Measurements from ENCODE around the gene FAM120A.
"Not testable (repeated sequence)": the region's sequence is repeated elsewhere in the genome, so short reads cannot be mapped to it uniquely, and the experiment has no call there.

The FAM120A gene

GRCh38 chr9:93436655-93437407, 14.7 kb upstream of the FAM120A start:
- Mint-ChIP-seq H3K27ac (no peak overlapping the region), H3K27me3 (no peaks in the 10 kb centered on the region), H3K36me3 (peaks cover 4% of the 10 kb centered on the region), H3K4me3 (no peak overlapping the region), H3K9me3 (no peaks in the 10 kb centered on the region), H3K4me1 (peaks cover 1% of the 10 kb centered on the region)

GRCh38 chr9:93437996-93438395, 13.5 kb upstream of the FAM120A start:
- no peaks in the 10 kb centered on the region for H3K4me1 Mint-ChIP-seq
- peaks cover 4% of the 10 kb centered on the region for H3K36me3 Mint-ChIP-seq
- no peaks in the 10 kb centered on the region for H3K27me3 Mint-ChIP-seq
- no peak overlapping the region for H3K27ac Mint-ChIP-seq
- no peaks in the 10 kb centered on the region for H3K9me3 Mint-ChIP-seq
- no peak overlapping the region for H3K4me3 Mint-ChIP-seq

DNA sequence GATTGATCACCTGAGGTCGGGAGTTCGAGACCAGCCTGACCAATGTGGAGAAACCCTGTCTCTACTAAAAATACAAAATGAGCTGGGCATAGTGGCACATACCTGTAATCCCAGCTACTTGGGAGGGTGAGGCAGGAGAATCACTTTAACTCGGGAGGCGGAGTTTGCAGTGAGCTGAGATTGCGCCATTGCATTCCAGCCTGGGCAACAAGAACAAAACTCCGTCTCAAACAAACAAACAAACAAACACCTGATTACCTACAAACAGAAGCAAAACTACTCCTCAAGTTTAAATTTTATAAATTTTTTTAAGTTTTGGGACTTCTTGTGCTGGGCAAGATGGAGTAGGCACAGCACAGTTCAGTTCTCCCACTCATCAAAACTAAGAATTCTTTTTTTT, 12.2 kb upstream of the FAM120A start:
- not testable (repeated sequence) for H3K4me1 Mint-ChIP-seq, H3K36me3 Mint-ChIP-seq, H3K27me3 Mint-ChIP-seq, H3K9me3 Mint-ChIP-seq, H3K4me3 Mint-ChIP-seq, H3K27ac Mint-ChIP-seq

GRCh38 chr9:93440896-93441580, 10.4 kb upstream of the FAM120A start:
- peaks cover 9% of the 10 kb centered on the region for H3K36me3 Mint-ChIP-seq
- no peak overlapping the region for H3K4me3 Mint-ChIP-seq
- H3K27me3 Mint-ChIP-seq = no peaks in the 10 kb centered on the region
- H3K9me3 Mint-ChIP-seq = no peaks in the 10 kb centered on the region
- no peak overlapping the region for H3K27ac Mint-ChIP-seq
- H3K4me1 Mint-ChIP-seq = no peaks in the 10 kb centered on the region

DNA sequence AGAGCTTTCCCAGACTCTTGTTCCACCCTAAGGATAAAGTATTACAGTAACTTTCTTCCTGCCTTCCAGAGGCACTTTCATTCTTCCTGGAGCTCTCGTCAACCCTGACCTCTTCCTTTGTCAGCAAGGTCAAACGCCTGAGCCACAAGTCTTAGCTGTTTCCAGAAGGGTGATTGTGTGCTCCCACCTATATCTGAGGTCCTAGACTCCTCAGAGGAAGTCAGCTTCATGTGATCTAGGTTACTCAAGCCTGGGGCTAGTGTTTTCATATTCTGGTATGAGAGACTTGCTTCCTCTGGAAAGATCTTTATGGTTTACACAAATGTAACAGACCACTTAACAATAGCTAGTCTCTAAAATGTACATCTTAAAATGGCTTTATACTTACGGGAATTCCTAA, 5.4 kb upstream of the FAM120A start:
- H3K9me3 Mint-ChIP-seq = no peaks in the 10 kb centered on the region
- H3K4me3 Mint-ChIP-seq = no peak overlapping the region
- no peaks in the 10 kb centered on the region for H3K27me3 Mint-ChIP-seq
- H3K27ac Mint-ChIP-seq = peak overlapping the region; percentile 65
- peaks cover 14% of the 10 kb centered on the region for H3K36me3 Mint-ChIP-seq
- H3K4me1 Mint-ChIP-seq = peaks cover 20% of the 10 kb centered on the region

- peaks cover 14% of the 10 kb centered on the region for H3K36me3 Mint-ChIP-seq
- peaks cover 20% of the 10 kb centered on the region for H3K4me1 Mint-ChIP-seq
- no peaks in the 10 kb centered on the region for H3K27me3 Mint-ChIP-seq
- H3K27ac Mint-ChIP-seq = peak overlapping the region; percentile 32
- no peaks in the 10 kb centered on the region for H3K9me3 Mint-ChIP-seq
- no peak overlapping the region for H3K4me3 Mint-ChIP-seq
Measured at GRCh38 chr9:93447655-93448054, 3.8 kb upstream of the FAM120A start.

DNA sequence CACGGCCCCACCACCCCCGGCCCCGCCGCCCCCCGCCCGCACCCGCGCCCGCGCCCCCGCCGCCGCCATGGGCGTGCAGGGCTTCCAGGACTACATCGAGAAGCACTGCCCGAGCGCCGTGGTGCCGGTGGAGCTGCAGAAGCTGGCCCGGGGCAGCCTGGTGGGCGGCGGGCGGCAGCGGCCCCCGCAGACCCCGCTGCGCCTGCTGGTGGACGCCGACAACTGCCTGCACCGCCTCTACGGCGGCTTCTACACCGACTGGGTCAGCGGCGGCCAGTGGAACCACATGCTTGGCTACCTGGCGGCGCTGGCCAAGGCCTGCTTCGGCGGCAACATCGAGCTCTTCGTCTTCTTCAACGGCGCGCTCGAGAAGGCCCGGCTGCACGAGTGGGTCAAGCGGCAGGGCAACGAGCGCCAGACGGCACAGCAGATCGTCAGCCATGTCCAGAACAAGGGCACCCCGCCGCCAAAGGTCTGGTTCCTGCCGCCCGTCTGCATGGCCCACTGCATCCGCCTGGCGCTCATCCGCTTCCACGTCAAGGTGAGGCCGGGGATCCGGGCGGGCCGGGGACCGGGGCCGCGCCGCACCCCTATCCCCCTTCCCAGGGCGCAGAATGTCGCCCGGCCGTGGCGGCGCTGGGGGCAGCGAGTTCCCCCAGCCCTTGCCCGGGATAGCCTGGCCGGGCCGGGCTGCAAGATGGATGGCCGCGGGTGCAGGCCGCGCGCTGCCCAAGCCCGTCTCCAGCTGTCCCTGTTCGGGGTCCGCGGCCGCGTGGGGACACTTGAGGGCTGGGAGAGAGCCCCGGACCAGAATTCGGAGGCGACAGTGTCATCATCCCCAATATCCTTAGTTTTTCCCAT, 594 bp downstream of the FAM120A start:
- Mint-ChIP-seq H3K9me3 (no peaks in the 10 kb centered on the region), H3K4me3 (peak overlapping the region; percentile 92), H3K4me1 (peaks cover 52% of the 10 kb centered on the region), H3K27ac (peak overlapping the region; percentile 92), H3K27me3 (no peaks in the 10 kb centered on the region), H3K36me3 (peaks cover 9% of the 10 kb centered on the region)

- H3K36me3 Mint-ChIP-seq = peaks cover 9% of the 10 kb centered on the region
- peak overlapping the region; percentile 92 for H3K4me3 Mint-ChIP-seq
- peak overlapping the region; percentile 87 for H3K27ac Mint-ChIP-seq
- peaks cover 58% of the 10 kb centered on the region for H3K4me1 Mint-ChIP-seq
- no peaks in the 10 kb centered on the region for H3K9me3 Mint-ChIP-seq
- H3K27me3 Mint-ChIP-seq = no peaks in the 10 kb centered on the region
Measured at GRCh38 chr9:93452710-93453046, 1.2 kb downstream of the FAM120A start.

- no peaks in the 10 kb centered on the region for H3K9me3 Mint-ChIP-seq
- H3K27me3 Mint-ChIP-seq = no peaks in the 10 kb centered on the region
- H3K4me3 Mint-ChIP-seq = peak within 1 kb of the TSS; percentile 92
- H3K36me3 Mint-ChIP-seq = peaks cover 9% of the 10 kb centered on the region
- peak within 1 kb of the TSS; percentile 87 for H3K27ac Mint-ChIP-seq
- H3K4me1 Mint-ChIP-seq = peaks cover 59% of the 10 kb centered on the region
Measured at GRCh38 chr9:93453047-93453914, 1.8 kb downstream of the FAM120A start, which contains the start of gene FAM120AOS. TSS of gene FAM120AOS (minus strand) at chr9:93453581. CDS start at chr9:93452709, 872 bp downstream.

GRCh38 chr9:93456022-93456421, 4.5 kb downstream of the FAM120A start:
- H3K4me3 Mint-ChIP-seq = no peak overlapping the region
- H3K36me3 Mint-ChIP-seq = peaks cover 13% of the 10 kb centered on the region
- H3K9me3 Mint-ChIP-seq = no peaks in the 10 kb centered on the region
- no peaks in the 10 kb centered on the region for H3K27me3 Mint-ChIP-seq
- peaks cover 71% of the 10 kb centered on the region for H3K4me1 Mint-ChIP-seq
- peak overlapping the region; percentile 63 for H3K27ac Mint-ChIP-seq

GRCh38 chr9:93456504-93456903, 5.0 kb downstream of the FAM120A start:
- Mint-ChIP-seq H3K36me3 (peaks cover 13% of the 10 kb centered on the region), H3K9me3 (no peaks in the 10 kb centered on the region), H3K4me1 (peaks cover 74% of the 10 kb centered on the region), H3K27me3 (no peaks in the 10 kb centered on the region), H3K27ac (peak overlapping the region; percentile 63), H3K4me3 (no peak overlapping the region)

DNA sequence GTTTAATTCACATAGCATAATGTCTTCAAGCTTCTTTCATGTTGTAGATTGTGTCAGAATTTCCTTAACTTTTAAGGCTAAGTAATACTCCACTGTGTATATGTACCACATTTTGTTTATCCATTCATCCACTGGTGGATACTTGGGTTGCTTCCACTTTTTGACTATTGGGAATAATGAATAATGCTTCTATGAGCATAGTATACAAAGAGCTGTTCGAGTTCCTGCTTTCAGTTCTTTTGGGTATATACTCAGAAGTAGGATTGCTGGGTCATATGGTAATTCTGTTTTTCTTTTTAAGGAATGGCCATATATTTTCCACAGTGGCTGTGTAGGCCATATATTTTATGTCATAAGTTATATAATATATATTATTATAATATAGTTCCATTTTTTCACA, 5.5 kb downstream of the FAM120A start:
- Mint-ChIP-seq H3K27me3 (no peaks in the 10 kb centered on the region), H3K27ac (peak overlapping the region; percentile 36), H3K4me1 (peaks cover 77% of the 10 kb centered on the region), H3K4me3 (peak overlapping the region; percentile 34), H3K36me3 (peaks cover 13% of the 10 kb centered on the region), H3K9me3 (no peaks in the 10 kb centered on the region)

- Mint-ChIP-seq H3K27me3 (no peaks in the 10 kb centered on the region), H3K36me3 (peaks cover 15% of the 10 kb centered on the region), H3K4me3 (no peak overlapping the region), H3K27ac (peak overlapping the region; percentile 78), H3K4me1 (peaks cover 92% of the 10 kb centered on the region), H3K9me3 (no peaks in the 10 kb centered on the region)
Measured at GRCh38 chr9:93458712-93459111, 7.2 kb downstream of the FAM120A start.

GRCh38 chr9:93459432-93459847, 8.0 kb downstream of the FAM120A start:
- Mint-ChIP-seq H3K27ac (no peak overlapping the region), H3K4me1 (peaks cover 93% of the 10 kb centered on the region), H3K9me3 (no peaks in the 10 kb centered on the region), H3K27me3 (no peaks in the 10 kb centered on the region), H3K4me3 (no peak overlapping the region), H3K36me3 (peaks cover 15% of the 10 kb centered on the region)

Measured in activated naive CD4-positive, alpha-beta T cell treated with anti-CD3 and anti-CD28 coated beads, Interleukin-2, amount 50 U/mL, for 24 hours (primary cell).